ENCODE data around the gene ZNF408. TPM values are rescaled to one million over a fixed set of nuclear protein-coding genes. Genes with fewer than 3 reads are reported as not detected.

The ZNF408 gene
- total RNA-seq, 2 donors from 2014 or later = 9.9 to 17.8 TPM

DNA sequence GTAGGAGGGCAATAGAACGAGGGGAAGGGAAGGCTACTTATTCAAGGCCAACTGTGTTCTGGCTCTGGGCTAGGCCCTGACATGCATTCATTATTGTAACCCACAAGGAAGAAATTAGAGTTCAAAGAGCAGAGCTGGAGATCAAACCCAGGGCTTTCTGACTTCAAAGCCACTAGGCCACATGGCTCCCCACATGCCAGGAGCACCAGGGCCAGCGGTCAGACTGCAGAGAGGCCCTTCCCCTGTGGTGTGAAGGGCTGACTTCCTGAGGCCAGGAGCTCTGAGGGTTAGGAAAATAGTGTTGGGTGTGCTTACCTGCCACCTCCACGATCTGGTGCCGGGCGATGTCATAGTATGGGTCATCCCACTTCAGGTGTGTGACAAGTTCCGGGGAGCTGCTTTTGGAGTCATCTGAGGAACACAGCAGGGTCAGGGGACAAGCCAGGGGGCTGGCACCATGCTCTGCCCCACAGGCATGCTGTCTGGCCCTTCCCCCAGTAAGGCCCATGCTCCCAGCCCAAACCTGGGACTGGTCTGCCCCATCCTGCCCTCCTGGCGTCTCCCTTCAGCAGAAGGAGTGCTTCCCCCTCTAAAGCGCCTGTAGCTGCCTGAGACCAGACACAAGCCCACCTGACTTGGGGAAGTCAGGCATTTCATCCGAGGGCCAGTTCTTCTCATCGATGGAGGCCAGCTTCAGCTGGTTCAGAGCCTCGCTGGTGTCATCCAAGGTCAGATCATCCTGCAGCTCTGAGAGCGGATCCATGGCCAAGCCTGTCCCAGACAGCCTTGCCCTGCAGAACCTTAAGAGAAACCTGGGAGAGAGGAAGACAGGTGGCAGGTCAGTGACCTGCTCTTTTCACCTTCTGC, 5.3 kb upstream of the ZNF408 start:
- WGBS = 80% methylated on average over 7 of the region's 12 CpGs
- TF ChIP-seq CTCF (IDR thresholded peaks at IDR 0.05) (no peak), POLR2A (IDR thresholded peaks at IDR 0.05) (no peak), POLR2AphosphoS5 (IDR thresholded peaks at IDR 0.05) (no peak)
- H3K36me3 ChIP-seq = peaks cover 14 to 19% of the 10 kb centered on the region in 2 donors
- no peaks in the 10 kb centered on the region for H3K4me1 ChIP-seq (replicated peaks)
- H3K27me3 ChIP-seq (replicated peaks; ENCODE audit: insufficient read depth) = no peaks in the 10 kb centered on the region
- H3K27ac ChIP-seq = peak overlapping the region in 1 of 2 donors; percentile 29
- no peak for DNase-seq (ENCODE audit: low spot score)
- H3K9me3 ChIP-seq = no peaks in the 10 kb centered on the region
- intact Hi-C loops (cut with DNase I) = loop anchor here (5.0 kb wide), 1 partner anchor 48 kb away; no protein-coding TSS in a partner anchor
- no peak overlapping the region for H3K4me3 ChIP-seq

GRCh38 chr11:46696212-46696558, 4.6 kb upstream of the ZNF408 start:
- Histone ChIP-seq H3K9me3 (no peaks in the 10 kb centered on the region), H3K36me3 (peaks cover 14 to 19% of the 10 kb centered on the region in 2 donors), H3K4me1 (replicated peaks) (no peaks in the 10 kb centered on the region), H3K4me3 (no peak overlapping the region), H3K27ac (peak overlapping the region in 1 of 2 donors; percentile 29), H3K27me3 (replicated peaks; ENCODE audit: insufficient read depth) (no peaks in the 10 kb centered on the region)
- 55% methylated on average over 8 of the region's 11 CpGs for WGBS
- no peak for DNase-seq (ENCODE audit: low spot score)
- TF ChIP-seq POLR2AphosphoS5 (IDR thresholded peaks at IDR 0.05) = no peak
- TF ChIP-seq POLR2A (IDR thresholded peaks at IDR 0.05) = no peak
- no peak for TF ChIP-seq CTCF (IDR thresholded peaks at IDR 0.05)
- intact Hi-C loops (cut with DNase I) = loop anchor here (5.0 kb wide), 1 partner anchor 49 kb away; no protein-coding TSS in a partner anchor

GRCh38 chr11:46697303-46697702, 3.5 kb upstream of the ZNF408 start:
- intact Hi-C loops (cut with DNase I) = loop anchor here (5.0 kb wide), 1 partner anchor 50 kb away; no protein-coding TSS in a partner anchor
- no peak for DNase-seq (ENCODE audit: low spot score)
- Histone ChIP-seq H3K4me1 (replicated peaks) (no peaks in the 10 kb centered on the region), H3K36me3 (peaks cover 14 to 19% of the 10 kb centered on the region in 2 donors), H3K27ac (peak overlapping the region; percentile 29 to 42), H3K27me3 (replicated peaks; ENCODE audit: insufficient read depth) (no peaks in the 10 kb centered on the region), H3K9me3 (no peaks in the 10 kb centered on the region), H3K4me3 (no peak overlapping the region)
- TF ChIP-seq POLR2AphosphoS5 (IDR thresholded peaks at IDR 0.05) (no peak), CTCF (IDR thresholded peaks at IDR 0.05) (no peak), POLR2A (IDR thresholded peaks at IDR 0.05) (no peak)
- 45% methylated on average over 3 of the region's 3 CpGs for WGBS

GRCh38 chr11:46697723-46698122, 3.1 kb upstream of the ZNF408 start:
- TF ChIP-seq CTCF (IDR thresholded peaks at IDR 0.05) (no peak), POLR2A (IDR thresholded peaks at IDR 0.05) (no peak), POLR2AphosphoS5 (IDR thresholded peaks at IDR 0.05) (no peak)
- Histone ChIP-seq H3K27me3 (replicated peaks; ENCODE audit: insufficient read depth) (no peaks in the 10 kb centered on the region), H3K27ac (peak overlapping the region; percentile 0 to 42), H3K4me1 (replicated peaks) (no peaks in the 10 kb centered on the region), H3K4me3 (no peak overlapping the region), H3K9me3 (no peaks in the 10 kb centered on the region), H3K36me3 (peaks cover 14 to 21% of the 10 kb centered on the region in 2 donors)
- 37% methylated on average over 2 of the region's 2 CpGs for WGBS
- intact Hi-C loops (cut with DNase I) = loop anchor here (5.0 kb wide), 1 partner anchor 50 kb away; no protein-coding TSS in a partner anchor
- no peak for DNase-seq (ENCODE audit: low spot score)

Data from prostate gland (tissue), 2 donors.